Neural cell (in vitro differentiated cells): Measurements from ENCODE around the gene FANCL.

Experiments
- EZH2 ChIP-seq: fragments of 200-600, 300-800 bp; shearing (Covaris generic), sonication (generic); IDR thresholded peaks from 2 replicates; pipeline ENCODE4 v1.6.1; 2014; ENCODE audit warnings: antibody characterized with exemption, low read length, borderline replicate concordance, mild to moderate bottlenecking; ENCODE audit not compliant: insufficient read depth, poor library complexity, severe bottlenecking
- POLR2AphosphoS5 ChIP-seq: IDR thresholded peaks from 2 replicates; pipeline ENCODE4 v1.6.1; 2012
- RAD21 ChIP-seq: fragments of 450-650 bp; conservative IDR thresholded peaks from 2 replicates; pipeline ENCODE4 v1.6.1; 2014; ENCODE audit warnings: antibody characterized with exemption, mild to moderate bottlenecking, moderate library complexity
- SMC3 ChIP-seq: fragments of 450-650 bp; conservative IDR thresholded peaks from 2 replicates; pipeline ENCODE4 v1.6.1; 2014; ENCODE audit warnings: antibody characterized with exemption, mild to moderate bottlenecking, moderate library complexity; ENCODE audit not compliant: poor library complexity
- TAF1 ChIP-seq: IDR thresholded peaks from 2 replicates; pipeline ENCODE4 v1.6.1; 2012; ENCODE audit warnings: low read depth
- TF ChIP-seq, protein P1 (sequence below): fragments of 450-650 bp; IDR thresholded peaks from 2 replicates; pipeline ENCODE4 v1.5.1; 2014; ENCODE audit warnings: antibody characterized with exemption, mild to moderate bottlenecking, moderate library complexity; ENCODE audit not compliant: poor library complexity, severe bottlenecking

DNA sequence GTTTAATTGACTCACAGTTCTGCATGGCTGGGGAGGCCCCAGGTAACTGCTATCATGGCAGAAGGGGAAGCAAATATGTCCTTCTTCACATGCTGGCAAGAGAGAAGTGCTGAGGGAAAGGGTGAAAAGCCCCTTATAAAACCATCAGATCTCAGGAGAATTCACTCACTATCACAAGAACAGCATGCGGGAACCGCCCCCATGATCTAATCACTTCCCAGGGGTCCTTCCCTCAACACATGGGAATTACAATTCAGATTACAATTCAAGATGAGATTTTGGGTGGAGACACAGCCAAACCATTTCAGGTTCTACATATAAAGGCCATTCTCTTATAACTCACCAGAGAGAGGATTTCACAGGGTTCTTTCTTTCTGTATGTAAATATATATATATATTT lies 131.6 kb downstream of the FANCL start:
- TF ChIP-seq SMC3 (no peak), TAF1 (no peak), POLR2AphosphoS5 (no peak), EZH2 (no peak), RAD21 (no peak)
- TF ChIP-seq, protein P1, sequence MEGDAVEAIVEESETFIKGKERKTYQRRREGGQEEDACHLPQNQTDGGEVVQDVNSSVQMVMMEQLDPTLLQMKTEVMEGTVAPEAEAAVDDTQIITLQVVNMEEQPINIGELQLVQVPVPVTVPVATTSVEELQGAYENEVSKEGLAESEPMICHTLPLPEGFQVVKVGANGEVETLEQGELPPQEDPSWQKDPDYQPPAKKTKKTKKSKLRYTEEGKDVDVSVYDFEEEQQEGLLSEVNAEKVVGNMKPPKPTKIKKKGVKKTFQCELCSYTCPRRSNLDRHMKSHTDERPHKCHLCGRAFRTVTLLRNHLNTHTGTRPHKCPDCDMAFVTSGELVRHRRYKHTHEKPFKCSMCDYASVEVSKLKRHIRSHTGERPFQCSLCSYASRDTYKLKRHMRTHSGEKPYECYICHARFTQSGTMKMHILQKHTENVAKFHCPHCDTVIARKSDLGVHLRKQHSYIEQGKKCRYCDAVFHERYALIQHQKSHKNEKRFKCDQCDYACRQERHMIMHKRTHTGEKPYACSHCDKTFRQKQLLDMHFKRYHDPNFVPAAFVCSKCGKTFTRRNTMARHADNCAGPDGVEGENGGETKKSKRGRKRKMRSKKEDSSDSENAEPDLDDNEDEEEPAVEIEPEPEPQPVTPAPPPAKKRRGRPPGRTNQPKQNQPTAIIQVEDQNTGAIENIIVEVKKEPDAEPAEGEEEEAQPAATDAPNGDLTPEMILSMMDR = no peak
